Gastrocnemius medialis (tissue), 4 donors: Measurements from ENCODE around the gene CUX1.
"Not testable (repeated sequence)": the region's sequence is repeated elsewhere in the genome, so short reads cannot be mapped to it uniquely, and the experiment has no call there.

Experiments used
- POLR2A ChIP-seq, 2 donors: fragments of 450-650 bp; IDR thresholded peaks; one replicate each; pipeline ENCODE4 v1.6.1; 2017; ENCODE audit warnings: antibody characterized with exemption in 2 of 2, mild to moderate bottlenecking in 2 of 2, moderate library complexity in 2 of 2
- TF ChIP-seq, protein P1 (sequence below), 5 experiments: fragments of 450-650 bp in 3 of 5; fragments of 200-600 bp in 2 of 5; sonication (generic) in 2 of 5; IDR thresholded peaks in 4 of 5; conservative IDR thresholded peaks in 1 of 5; 1 replicate in 4 of 5; 2 replicates in 1 of 5; pipeline ENCODE4 v1.5.1; 2016 to 2019; ENCODE audit warnings: antibody characterized with exemption in 5 of 5, mild to moderate bottlenecking in 3 of 5, moderate library complexity in 3 of 5

DNA sequence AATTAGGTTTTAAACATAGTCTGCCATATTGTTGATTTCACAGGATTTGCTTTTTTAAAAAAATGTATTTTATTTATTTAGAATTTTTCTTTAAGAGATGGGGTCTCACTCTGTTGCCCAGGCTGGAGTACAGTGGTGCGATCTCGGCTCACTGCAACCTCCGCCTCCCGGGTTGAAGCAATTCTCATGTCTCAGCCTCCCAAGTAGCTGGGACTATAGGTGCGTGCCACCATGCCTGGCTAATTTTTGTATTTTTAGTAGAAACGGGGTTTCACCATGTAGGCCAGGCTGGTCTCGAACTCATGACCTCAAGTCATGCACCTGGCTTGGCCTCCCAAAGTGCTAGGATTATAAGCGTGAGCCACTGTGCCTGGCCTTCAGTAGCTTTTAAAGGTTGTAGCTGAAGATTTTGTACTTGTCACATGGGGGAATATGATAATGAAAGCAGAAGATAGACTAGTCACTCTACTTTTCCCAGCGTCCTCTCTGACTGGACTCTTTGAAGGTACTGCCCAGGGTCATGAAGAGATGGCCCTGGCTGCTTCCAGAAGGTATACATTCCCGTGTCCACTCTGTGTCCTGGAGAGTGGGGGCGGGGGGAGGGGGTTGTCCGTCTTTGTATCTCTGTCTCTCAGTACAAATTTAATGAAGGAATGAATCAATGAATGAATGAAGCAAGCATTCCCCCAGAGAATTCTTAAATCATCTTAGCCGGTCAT, 194.8 kb downstream of the CUX1 start:
- TF ChIP-seq, protein P1, sequence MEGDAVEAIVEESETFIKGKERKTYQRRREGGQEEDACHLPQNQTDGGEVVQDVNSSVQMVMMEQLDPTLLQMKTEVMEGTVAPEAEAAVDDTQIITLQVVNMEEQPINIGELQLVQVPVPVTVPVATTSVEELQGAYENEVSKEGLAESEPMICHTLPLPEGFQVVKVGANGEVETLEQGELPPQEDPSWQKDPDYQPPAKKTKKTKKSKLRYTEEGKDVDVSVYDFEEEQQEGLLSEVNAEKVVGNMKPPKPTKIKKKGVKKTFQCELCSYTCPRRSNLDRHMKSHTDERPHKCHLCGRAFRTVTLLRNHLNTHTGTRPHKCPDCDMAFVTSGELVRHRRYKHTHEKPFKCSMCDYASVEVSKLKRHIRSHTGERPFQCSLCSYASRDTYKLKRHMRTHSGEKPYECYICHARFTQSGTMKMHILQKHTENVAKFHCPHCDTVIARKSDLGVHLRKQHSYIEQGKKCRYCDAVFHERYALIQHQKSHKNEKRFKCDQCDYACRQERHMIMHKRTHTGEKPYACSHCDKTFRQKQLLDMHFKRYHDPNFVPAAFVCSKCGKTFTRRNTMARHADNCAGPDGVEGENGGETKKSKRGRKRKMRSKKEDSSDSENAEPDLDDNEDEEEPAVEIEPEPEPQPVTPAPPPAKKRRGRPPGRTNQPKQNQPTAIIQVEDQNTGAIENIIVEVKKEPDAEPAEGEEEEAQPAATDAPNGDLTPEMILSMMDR (IDR thresholded peaks at IDR 0.05 in 4 of 5, conservative IDR thresholded peaks at IDR 0.05 in 1 of 5), result not testable (repeated sequence)
- TF ChIP-seq POLR2A (IDR thresholded peaks at IDR 0.05), result not testable (repeated sequence)
